ENCODE data around the gene THBS3.
"Not testable (repeated sequence)": the region's sequence is repeated elsewhere in the genome, so short reads cannot be mapped to it uniquely, and the experiment has no call there.

THBS3 gene

GRCh38 chr1:155253208-155253607 is 45.5 kb upstream of the THBS3 start:
- DNase-seq (ENCODE audit: low read depth), result no peak
- TF ChIP-seq CTCF (conservative IDR thresholded peaks at IDR 0.05; ENCODE audit: low read depth, low read length), result peak; percentile 29
- H3K4me3 ChIP-seq (ENCODE audit: low read depth, low read length), result peak overlapping the region; percentile 85

DNA sequence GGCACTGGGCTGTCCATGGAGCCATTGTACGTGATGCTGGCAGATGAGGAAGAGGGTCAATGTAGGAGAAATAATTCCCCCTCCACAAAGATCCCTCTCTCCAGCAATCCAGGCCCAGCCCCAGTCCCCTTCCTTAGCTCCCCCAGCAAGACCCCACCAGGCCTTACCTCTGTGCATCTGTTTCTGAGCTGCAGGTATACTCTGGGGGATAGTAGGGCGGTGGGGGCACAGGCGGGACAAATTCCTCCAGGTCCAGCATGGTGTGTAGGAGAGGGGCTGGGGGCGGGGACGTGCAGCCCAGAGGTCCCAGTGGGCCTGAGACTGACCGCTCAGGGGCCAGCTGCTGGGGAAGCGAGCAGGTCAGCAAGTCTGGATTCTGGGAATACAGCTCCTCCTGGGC is 43.9 kb upstream of the THBS3 start:
- DNase-seq (ENCODE audit: low read depth), result no peak
- no peak for TF ChIP-seq CTCF (conservative IDR thresholded peaks at IDR 0.05; ENCODE audit: low read depth, low read length)

DNA sequence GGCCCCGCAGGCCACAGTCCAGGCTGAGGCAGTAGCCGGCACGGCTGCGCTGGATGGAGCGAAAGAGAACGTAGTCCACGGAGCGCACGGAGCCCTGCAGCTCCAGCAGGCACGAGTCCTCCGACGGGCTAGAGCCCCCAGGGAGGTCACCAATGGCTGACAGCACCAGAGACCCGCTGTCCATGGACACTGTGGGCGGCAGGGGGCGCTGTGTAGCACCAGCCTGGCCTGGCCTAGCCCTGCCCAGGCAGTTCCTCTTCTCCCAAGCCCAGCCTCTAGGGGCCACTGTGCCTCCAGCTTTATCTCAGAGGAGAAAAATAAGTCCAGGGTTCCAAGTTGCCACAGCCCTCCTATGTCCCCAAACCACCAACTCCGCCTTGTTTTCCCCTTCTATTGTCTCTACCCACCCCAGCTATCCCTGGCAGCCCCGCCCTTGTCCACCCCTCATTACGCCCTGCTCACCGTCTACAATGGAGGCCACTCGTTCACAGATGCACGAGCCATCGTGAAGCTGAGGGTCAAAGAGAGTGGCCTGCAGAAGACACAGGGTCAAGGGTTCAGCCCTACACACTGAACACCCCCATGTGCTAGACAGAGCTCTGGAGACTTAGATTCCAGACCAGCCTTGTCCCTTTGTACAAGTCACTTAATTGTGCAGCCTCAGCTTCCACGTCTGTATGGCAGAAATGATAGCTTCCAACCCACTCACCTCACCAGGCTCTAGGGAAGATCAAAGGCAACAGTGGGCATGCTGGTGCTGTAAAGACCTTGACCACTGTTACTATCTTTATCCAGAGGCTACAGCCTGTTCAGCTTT is 43.1 kb upstream of the THBS3 start:
- peak; percentile 98 for TF ChIP-seq CTCF (conservative IDR thresholded peaks at IDR 0.05; ENCODE audit: low read depth, low read length)
- peak; percentile 94 for DNase-seq (ENCODE audit: low read depth)
- peak overlapping the region; percentile 45 for H3K4me3 ChIP-seq (ENCODE audit: low read depth, low read length)

More for the DNA sequence above, 43.9 kb upstream of the THBS3 start:
- H3K4me3 ChIP-seq (ENCODE audit: low read depth, low read length), result no peak overlapping the region

- H3K4me3 ChIP-seq (ENCODE audit: low read depth, low read length), result peak overlapping the region; percentile 45
- DNase-seq (ENCODE audit: low read depth), result no peak
- no peak for TF ChIP-seq CTCF (conservative IDR thresholded peaks at IDR 0.05; ENCODE audit: low read depth, low read length)
Observed at GRCh38 chr1:155250246-155250632, 42.5 kb upstream of the THBS3 start.

DNA sequence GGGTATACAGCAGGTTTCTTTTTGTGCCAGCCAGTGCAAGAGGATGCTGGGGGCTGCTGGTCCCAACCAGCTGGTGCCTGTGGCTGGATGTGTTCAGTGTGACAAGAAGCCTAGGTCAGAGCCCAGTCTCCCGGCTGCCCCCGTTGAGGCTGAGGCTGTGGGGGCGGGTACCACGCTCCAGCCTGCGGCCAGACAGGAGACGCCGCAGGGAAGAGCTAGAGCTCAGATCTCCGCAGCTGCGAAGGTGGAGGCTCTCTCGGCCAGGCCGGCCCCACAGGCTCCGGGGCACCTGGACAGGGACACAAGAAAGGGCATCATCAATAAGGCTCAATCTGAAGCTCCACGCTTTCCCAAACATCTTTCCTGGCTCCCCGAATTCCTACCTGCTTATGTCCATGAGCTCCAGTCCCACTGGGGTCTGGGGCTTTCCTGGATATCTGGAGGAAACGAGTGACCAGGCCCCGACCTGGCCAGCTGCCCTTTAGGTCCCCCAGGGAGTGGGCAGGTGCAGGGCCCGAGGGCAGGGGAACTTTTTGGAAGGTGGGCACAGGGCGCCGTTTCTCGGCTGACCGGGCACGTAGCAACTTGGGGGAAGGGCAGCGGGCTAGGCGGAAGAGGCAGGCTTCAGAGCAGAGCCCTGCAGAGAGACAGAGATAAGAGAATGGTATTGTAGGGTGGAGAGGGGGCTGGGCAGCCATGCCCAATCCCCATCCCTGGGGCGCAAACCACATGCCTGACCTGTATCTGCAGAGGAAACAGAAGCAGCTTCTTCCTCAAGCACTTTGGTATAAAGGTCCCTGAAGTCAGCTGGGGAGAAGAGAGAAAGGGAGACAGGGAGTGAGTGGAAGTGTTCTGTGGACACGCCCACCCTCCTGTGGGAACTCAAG is 40.2 kb upstream of the THBS3 start:
- H3K4me3 ChIP-seq (ENCODE audit: low read depth, low read length), result no peak overlapping the region
- DNase-seq (ENCODE audit: low read depth), result no peak
- no peak for TF ChIP-seq CTCF (conservative IDR thresholded peaks at IDR 0.05; ENCODE audit: low read depth, low read length)

- DNase-seq (ENCODE audit: low read depth); H3K4me3 ChIP-seq (ENCODE audit: low read depth, low read length): not testable (repeated sequence)
Observed at GRCh38 chr1:155246796-155247195, 39.1 kb upstream of the THBS3 start.

GRCh38 chr1:155245163-155245524 is 37.4 kb upstream of the THBS3 start:
- no peak for DNase-seq (ENCODE audit: low read depth)
- no peak for TF ChIP-seq CTCF (conservative IDR thresholded peaks at IDR 0.05; ENCODE audit: low read depth, low read length)
- H3K4me3 ChIP-seq (ENCODE audit: low read depth, low read length), result peak overlapping the region; percentile 70

All from choroid plexus epithelial cell (primary cell).